Stimulated activated CD4-positive, alpha-beta T cell treated with anti-CD3 and anti-CD28 coated beads, Interleukin-1b, Interleukin-23, amount 100 ng/mL, for 24 hours (primary cell): ENCODE data around the gene KLK11.
"Not testable (repeated sequence)": the region's sequence is repeated elsewhere in the genome, so short reads cannot be mapped to it uniquely, and the experiment has no call there.

ENCODE experiments used
- DNase-seq, 4 experiments: peaks; one replicate each; pipeline ENCODE4 v3.0.0-alpha.2; 2020; ENCODE audit warnings: low read depth in 4 of 4, low spot score in 1 of 4

Gene KLK11

DNA sequence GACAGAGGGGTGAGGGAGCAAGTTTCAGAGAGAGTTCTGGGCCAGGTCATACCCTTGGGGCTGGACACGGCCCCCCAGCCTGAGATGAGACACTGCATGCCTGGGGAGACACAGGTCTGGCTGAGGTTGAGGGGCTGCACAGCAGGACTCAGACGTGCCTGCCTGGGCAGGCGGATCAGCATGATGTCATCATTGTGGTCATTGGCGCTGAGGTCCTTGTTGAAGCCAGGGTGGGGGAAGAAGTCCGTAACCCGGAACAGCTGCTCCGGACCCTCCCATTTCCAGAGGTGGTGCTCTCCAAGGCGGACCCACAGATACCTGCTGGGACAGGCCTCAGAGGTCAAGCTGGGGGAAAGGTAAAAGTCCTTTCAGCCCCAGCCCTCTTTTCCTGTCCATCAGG is 20.0 kb downstream of the KLK11 start:
- no peak for DNase-seq

DNA sequence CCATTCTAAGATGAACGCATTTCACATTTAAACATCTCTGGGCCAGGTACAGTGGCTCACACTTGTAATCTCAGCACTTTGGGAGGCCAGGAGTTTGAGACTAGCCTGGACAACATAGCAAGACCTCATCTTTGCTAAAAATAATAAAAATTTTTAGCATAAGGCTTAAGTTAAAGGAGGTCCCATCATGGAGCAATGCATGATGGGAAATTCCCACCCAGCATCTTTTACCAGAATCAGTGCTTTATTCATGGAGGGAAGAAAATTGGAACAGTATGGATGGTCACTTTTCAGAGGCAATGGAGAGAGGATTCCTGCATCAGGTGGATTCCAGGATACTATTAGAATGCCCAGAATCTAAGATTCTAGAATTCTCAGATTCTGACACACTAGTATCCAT is 21.2 kb downstream of the KLK11 start:
- no peak for DNase-seq

DNA sequence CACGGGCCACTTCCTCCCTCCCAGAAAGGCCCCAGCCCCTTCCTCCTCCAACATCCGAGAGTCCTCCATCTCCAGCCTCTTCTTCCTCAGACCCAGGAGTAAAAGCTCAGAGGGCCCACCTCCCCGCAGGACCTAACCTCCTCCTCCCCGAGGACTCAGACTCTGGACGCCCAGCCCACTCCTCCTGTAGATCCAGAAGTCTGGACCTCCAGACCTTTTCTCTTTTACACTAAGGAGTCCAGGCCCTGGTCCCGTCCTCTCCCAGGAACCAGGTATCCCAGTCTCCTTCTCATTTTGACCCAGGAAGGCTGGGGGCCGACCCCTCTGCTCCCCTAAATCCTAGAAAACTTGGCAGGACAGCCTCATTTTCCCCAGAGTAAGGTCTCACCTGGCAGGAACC is 23.1 kb downstream of the KLK11 start:
- no peak for DNase-seq

DNA sequence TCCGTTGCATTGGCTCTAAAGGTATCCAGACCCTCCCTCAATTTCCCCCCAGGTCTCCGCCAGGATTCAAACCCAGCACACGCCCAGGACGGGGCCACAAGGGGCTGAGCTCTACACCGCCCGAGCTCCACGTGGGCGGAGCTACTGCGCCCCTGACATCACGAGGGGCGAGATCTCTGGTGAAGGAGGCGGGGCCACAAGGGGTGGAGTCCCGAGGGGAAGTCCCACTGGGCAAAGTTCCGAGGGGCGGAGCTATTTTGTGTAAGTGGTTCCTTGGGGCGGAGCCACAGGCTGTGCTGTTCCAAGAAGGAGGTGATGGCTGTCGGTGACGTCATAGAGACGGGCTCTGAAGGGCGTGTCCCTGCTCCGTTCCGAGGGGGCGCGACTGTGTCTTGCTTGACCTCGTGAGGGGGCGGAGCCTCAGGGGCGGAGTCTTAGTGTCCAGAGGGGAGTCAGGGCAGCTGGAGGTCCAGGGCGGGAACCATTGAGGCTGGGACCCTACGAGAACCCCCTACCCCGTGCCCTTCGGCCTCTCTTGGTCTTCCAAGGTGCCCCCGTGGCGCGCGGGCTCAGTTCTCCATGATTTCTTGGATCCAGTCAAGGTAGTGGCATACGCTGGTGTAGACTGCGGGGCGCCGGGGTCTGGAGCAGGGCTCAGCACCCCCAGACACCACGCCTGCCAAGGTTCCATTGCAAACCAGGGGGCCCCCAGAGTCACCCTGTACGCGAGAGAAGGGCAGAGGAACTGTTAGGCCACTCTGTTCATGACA is 23.7 kb downstream of the KLK11 start:
- no peak for DNase-seq

DNA sequence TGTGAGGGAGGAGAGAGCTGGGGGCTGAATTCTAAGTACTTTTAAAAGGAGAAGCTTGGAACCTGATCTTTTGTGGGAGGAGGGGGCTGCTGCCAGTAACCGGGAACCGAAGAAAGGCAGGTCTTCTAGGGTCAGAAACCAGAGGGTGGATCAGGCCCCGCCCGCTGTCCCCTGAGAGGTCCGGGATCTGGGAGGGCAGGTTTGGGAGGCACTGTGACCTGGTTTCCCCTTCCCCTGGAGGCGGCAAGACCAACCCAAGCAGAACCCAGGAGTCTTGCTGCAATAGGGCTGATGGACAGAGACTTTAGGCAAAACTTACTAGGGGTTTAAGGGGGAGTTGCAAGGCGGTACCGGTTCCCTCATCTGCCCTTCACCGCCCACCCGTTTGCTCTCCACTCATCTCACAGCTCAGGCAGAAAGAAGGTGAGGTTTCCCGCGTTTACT is 24.3 kb downstream of the KLK11 start:
- DNase-seq: no peak

DNA sequence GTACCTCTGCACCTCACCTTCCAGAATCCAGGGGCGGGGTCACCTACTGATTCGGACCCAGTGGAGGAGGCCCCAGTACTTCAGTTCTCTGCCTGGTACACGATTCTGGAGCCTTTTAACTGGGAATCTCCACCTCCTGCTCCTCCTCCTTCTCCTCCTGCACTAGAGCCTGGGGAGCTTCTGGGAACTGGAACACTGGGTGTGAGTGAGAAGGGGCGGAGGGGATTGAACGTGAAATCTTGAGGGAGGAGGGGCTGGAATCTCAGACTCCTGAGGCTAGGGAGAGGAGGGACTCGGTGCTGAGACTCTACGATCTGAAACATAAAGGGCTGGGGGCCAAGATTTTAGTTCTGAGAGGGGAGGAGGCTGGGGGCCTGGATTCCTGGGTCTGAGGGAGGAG is 24.9 kb downstream of the KLK11 start, which contains the start of gene KLK8:
Gene KLK8 (minus strand): TSS at position 90 of the 400 bp plus-strand sequence. CDS start 437 bp downstream, outside the sequence.
- no peak for DNase-seq

DNA sequence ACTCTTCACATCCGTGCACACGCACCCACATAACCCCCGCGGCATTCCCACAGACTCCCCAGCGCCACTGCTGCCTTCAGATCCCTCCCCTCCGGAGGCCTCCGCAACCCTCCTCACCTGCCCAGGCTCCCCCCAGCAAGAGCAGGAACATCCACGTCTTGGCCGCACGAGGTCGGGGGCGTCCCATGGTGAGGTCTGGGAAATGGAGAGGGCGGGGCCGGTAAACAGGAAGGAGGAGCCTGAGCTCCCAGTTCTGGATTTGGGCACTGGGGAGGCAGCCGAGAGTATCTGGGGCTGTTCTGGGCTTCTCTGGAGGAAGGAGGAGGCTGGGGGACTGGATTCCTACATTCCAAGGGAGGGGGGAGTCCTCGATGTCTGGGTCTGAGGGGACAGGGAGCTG is 25.4 kb downstream of the KLK11 start:
- no peak for DNase-seq

DNA sequence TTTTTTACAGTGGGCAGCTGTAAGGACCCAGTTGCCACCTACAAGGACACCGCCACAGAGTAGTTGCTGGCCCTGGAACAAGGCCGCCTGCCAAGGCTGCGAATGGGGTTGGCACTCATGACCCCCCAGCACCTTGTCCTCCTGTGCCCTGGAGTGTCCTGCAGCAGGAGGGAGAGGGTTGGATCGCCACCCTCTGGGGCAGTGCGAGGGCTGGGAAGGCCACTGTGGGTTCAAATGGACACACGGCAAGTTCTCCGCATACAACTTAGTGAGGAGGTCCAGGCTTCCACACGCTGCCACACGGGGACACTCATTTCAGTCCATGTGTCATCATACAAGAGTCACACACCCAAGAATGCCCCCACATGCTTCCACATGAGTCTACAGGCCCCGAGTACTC is 26.0 kb downstream of the KLK11 start:
- DNase-seq: no peak

DNA sequence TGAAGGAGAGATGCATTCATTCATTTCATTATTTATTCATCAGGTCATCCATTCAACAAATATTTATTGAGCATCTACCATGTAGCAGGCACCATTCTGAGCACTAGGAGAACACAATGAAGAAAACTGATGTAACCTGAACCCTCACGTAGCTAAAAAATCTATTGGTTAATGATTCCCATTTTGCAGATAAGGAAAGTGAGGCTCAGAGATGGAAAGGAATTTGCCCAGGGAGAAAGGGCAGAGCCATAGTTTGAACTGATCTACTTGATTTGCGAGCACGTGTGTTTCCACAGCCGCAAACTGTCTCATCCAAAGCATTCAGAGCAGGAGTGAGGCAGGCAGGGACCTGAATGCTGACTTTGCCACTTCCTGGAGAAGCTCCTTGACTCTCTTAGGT is 27.7 kb downstream of the KLK11 start:
- DNase-seq: no peak

DNA sequence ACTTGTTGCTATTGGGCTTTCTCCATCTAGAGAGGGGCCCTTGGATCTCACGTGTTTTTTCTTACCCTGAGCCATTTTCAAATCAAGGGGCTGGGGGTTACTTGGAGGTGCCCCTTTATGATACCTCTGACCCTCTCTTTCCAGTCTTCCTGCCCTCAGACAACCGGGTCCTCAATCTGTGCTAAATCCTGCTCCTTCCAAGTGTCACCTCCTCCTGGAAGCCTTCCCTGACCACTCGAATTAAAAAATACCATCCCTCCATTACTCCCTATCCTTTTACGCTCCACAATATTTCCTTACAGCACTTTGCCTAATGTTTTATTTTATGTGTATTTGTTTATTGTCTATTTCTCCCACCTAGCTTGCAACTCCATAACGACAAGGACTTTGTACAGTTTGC is 28.4 kb downstream of the KLK11 start:
- no peak for DNase-seq

DNA sequence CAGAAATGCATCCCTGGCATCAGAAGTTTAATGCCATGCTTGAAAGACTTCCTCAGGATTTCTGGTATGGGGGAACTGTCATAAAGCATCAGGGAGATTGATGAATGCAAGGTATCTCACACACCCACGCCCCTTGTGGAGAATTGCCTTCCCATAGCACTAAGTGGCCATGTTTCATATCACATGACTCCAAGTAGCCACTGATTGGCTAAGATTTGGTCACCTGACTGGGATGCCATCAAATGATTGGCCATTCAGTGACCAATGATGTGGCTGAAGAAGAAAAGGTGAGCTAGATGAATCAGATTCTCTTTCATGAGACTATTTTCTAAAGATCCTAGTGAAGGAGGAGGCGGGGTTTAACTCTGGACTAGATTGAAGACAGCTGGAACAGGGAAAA is 32.3 kb downstream of the KLK11 start:
- DNase-seq: no peak

DNA sequence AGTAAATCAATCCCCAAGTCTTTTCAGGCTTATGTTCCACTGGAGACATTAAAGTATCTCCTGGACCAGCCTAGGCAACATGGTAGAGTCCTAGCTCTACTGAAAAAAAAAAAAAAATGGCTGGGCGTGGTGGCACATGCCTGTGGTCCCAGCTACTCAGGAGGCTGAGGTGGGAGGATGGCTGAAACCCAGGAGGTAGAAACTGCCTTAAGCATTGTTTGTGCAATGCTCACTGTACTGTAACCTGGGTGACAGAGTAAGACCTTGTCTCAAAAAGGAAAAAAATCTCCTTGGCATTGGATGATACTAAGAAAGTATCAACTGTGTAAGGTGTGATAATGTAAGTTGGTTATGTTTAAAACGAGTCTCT is 33.8 kb downstream of the KLK11 start:
- no peak for DNase-seq

DNA sequence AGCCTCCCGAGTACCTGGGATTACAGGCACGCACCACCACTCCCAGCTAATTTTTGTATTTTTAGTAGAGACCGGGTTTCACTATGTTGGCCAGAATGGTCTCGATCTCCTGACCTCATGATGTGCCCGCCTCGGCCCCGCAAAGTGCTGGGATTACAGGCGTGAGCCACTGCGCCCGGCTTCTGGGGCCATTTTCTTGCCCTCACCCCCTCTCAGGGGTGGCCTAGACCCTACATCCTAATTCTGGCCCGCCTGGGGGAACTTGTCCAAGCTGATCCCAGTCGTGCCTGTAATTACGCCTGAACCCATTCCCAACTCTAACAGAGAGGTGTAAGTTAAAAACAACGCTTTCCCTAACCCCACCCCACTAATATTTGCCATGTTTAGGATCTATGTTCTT is 42.0 kb downstream of the KLK11 start:
- DNase-seq: not testable (repeated sequence)

DNA sequence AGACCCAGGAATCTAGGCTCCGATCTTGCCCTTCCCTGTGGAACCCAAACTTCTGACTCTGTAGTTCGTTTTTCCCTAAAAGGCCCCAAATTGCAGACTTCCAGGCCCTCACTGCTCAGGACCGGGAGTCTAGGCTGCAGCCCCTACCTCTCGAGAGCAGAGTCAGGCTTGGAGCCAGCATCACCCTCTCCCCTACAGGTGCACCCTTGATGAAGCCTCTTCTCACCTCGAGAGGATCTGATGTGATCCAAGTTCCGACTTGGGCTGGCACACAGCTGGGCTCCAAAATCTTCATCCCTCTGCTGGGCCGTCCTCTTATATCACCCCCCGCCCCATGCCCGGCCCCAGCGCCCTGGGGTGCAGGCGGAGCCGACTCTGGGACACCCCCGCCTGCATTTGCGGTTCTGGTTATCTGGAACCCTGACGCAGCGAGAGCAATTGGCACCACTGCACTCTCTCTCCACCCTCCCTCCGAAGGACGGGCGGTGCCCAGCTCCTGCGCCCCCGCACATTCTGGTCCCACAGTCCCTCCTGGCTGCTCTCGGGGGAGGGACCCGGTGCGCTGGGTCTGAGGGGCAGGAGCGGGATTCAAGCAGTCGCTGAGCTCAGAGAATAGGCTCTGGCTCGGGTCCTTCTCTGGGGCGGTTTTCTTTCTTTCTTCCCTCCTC is 42.7 kb downstream of the KLK11 start, which contains the start of gene KLK7:
Gene KLK7 (minus strand): TSS at position 293 of the 668 bp plus-strand sequence. CDS start 1,518 bp downstream, outside the sequence.
- no peak for DNase-seq

DNA sequence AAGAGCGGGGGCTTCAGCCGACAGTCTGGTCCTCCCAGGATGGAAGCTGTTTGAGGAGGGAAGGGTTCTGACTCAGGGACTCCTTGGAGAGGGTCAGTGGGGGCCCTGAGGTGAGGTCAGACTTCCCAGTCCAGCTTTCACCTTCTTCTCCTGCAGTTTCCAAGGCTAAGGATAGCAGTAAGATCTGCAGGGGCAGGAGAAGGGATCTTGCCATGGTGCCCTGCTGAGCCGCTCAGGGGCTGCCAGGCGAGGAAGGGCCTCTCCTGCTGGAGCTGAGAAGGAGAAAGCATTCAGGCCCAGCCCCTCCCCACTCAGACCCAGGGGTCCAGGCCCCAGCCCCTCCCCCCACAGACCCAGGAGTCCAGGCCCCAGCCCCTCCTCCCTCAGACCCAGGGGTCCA is 44.2 kb downstream of the KLK11 start:
- no peak for DNase-seq

DNA sequence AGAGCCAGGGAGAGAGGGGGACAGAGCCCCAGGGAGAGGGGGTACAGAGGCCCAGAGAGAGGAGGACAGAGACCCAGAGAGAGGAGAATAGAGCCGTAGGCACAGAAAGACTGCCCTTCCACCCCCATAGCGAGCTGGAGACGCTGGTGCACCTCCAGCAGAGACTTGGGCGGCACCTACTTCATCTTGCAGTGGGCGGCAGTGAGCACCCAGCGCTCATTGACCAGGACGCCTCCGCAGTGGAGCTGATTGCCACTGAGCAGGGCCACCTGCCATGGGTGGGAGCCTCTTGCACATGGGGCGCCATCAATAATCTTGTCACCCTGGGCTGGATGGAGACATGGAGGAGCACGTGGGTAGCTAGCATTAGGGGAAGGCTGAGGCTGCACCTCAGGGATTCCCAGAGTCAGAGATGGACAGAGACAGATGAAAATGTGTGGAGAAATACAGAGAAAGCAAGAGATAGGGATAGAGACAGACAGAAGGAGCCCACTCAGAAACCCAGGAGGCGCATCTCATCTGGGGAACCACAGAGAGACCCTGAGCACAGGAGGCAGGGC is 44.7 kb downstream of the KLK11 start:
- no peak for DNase-seq

DNA sequence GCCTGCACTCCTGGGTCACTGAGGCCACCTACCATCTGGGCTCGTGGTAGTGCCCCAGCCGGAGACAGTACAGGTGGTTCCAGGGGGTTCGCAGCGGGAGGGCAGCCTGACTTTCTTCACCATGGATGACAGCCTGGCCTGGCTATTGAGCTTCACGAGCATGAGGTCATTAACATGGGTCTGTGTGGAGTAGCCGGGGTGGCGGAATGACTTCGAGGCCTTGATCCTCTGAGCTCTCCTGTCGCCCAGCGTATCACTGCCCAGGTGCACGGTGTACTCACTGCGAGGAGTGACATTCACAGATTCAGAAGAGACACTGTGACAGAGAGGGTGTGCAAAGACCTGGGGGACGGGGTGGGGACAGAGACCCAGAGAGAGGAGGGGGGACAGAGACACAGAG is 46.2 kb downstream of the KLK11 start:
- DNase-seq: no peak

DNA sequence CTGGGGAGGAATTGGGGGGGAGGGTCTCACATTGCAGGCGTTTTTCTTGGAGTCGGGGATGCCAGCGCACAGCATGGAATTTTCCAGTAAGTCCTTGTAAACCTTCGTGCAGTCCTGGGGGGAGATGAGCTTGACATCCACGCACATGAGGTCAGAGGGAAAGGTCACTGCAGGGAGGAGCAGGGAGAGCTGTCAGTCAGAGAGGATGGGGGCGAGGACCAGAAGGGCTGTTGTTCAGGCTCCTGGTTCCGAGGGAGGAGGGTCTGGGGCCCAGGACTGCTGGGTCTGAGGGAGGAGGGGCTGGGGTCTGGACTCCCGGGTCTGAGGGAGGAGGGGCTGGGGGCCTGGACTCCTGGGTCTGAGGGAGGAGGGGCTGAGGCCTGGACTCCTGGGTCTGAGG is 46.7 kb downstream of the KLK11 start:
- no peak for DNase-seq

DNA sequence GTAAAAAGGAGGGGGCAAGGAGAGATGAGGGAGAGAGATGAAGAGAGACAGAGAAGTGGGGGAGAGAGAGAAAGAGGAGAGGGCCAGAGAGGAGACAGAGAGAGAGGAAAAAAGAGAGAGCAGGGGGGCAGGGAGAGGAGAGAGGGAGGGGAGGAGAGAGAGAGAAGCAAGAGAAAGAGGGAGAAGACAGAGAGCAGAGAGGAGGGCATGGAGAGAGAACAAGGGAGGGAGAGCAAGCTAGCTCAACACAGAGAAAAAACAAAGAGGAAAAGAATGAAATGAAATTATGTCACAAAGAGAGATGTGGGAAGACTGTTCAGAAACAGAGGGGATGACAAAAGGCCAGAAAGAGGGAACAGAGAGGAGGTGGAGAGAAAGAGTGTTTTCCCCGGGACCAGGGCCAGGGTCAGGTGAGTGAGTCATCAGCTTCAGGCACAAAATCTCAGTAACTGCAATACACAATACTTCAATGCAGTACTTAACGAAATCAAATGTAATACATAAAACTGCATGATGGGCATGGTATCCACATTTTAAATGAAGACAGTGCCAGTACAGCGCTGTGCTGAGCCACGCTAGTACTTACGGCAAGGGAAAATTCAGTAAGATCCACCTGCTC is 47.5 kb downstream of the KLK11 start:
- DNase-seq: no peak

DNA sequence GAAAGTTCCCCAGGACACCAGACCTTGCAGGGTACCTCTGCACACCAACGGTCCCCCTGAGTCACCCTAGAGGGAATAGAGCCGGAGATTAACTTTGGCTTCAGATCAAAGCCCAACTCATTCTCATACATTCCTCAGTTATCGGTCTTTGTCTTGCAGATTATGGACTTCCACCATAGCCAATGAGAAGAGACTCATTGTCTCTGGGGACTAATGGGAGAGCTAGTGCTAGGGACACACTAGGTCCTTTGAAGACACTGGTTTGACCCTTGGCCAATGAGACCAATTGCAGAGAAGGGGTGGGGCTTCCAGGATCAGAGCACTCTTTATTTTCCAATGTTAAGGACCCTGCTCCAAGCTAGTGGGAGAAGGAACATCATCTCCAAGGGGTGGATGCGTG is 48.8 kb downstream of the KLK11 start:
- no peak for DNase-seq

DNA sequence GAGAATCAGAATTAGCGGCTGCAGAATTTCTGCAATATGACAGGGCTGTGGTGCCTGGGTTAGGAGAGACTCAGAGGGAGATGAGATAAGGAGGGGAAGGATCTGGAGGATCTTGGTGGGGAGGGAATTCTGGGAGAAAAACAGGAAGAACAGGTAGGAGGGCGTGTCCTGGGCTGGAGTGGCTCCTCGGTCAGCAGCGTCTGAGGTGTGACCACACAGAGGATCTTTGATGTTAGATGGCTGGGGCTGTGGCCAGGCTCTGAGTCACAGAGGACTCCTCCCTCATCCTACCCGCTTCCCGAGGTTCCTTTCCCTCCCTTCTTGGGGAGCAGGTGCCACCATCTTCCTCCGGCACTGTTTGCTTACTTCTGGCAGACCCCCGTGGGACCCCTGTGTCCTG is 50.6 kb downstream of the KLK11 start:
- DNase-seq: no peak
